Panc1 (cell line): ENCODE data around the gene COL4A2. TPM values are rescaled to one million over a fixed set of nuclear protein-coding genes. Genes with fewer than 3 reads are reported as not detected.

Experiments
- ATAC-seq: fragments of 200-7000 bp; cut with Tn5 transposase; 2 replicates; pipeline ENCODE4 v1.9.1; 2020; ENCODE audit warnings: mild to moderate bottlenecking, moderate library complexity
- BruUV-seq: library from RNA; stranded (reverse); fragments of 400-500 nt; replicated peaks from 2 replicates; lab custom pipeline; 2021; lab: Mats Ljungman, UMichigan
- CTCF ChIA-PET: fragments of 300-600 bp; sonication (Branson Sonifier 250); formaldehyde crosslinking; loops from one replicate; lab custom pipeline; 2022; ENCODE audit warnings: antibody characterized with exemption; lab: Charles Lee
- POLR2A ChIA-PET: fragments of 300-600 bp; sonication (Branson Sonifier 250); formaldehyde crosslinking; loops from one replicate; lab custom pipeline; 2022; ENCODE audit warnings: antibody characterized with exemption; lab: Charles Lee
- DNase-seq: peaks from one replicate; pipeline ENCODE4 v3.0.0-alpha.2; 2010; ENCODE audit warnings: low read depth, low spot score
- H3K27ac ChIP-seq: 2 replicates; pipeline ENCODE4 v1.5.1; 2011; ENCODE audit warnings: mild to moderate bottlenecking, low read length, inconsistent platforms
- H3K27me3 ChIP-seq: fragments of 200-500 bp; sonication (Bioruptor generic); 2 replicates; pipeline ENCODE4 v1.6.0; 2014; ENCODE audit warnings: low read length, inconsistent platforms; ENCODE audit not compliant: control insufficient read depth, insufficient read depth
- H3K36me3 ChIP-seq: fragments of 200-500 bp; sonication (Bioruptor generic); 2 replicates; pipeline ENCODE4 v1.5.1; 2014; ENCODE audit warnings: inconsistent platforms, mild to moderate bottlenecking, low read length, moderate library complexity; ENCODE audit not compliant: control insufficient read depth, insufficient read depth
- H3K4me1 ChIP-seq: 2 replicates; pipeline ENCODE4 v1.5.1; 2011; ENCODE audit warnings: inconsistent platforms, mild to moderate bottlenecking, low read length, moderate library complexity; ENCODE audit not compliant: control insufficient read depth, insufficient read depth
- H3K4me3 ChIP-seq, 2 experiments: 2 replicates each; pipeline ENCODE4 v1.5.1; 2011 to 2012; ENCODE audit warnings: low read depth in 2 of 2, low read length in 2 of 2, mild to moderate bottlenecking in 2 of 2, inconsistent platforms in 1 of 2, moderate library complexity in 1 of 2
- H3K9me3 ChIP-seq: fragments of 200-500 bp; sonication (Bioruptor generic); 2 replicates; pipeline ENCODE4 v1.5.1; 2014; ENCODE audit warnings: low read depth, mild to moderate bottlenecking, inconsistent platforms, low read length, moderate library complexity; ENCODE audit not compliant: control insufficient read depth, insufficient read depth
- POLR2AphosphoS5 ChIP-seq: IDR thresholded peaks from 2 replicates; pipeline ENCODE4 v1.6.1; 2012; ENCODE audit warnings: mild to moderate bottlenecking, low read depth, low read length, moderate library complexity
- REST ChIP-seq, 2 experiments: IDR thresholded peaks; 2 replicates each; pipeline ENCODE4 v1.6.1; 2011 to 2012; ENCODE audit warnings: low read depth in 2 of 2, control low read depth in 1 of 2, low read length in 1 of 2, mild to moderate bottlenecking in 1 of 2, moderate library complexity in 1 of 2; ENCODE audit not compliant: insufficient read depth in 1 of 2
- SIN3A ChIP-seq: IDR thresholded peaks from 2 replicates; pipeline ENCODE4 v1.6.1; 2012; ENCODE audit warnings: low read depth, mild to moderate bottlenecking, low read length, moderate library complexity, borderline replicate concordance; ENCODE audit not compliant: insufficient read depth
- TCF7L2 ChIP-seq: IDR thresholded peaks from 2 replicates; pipeline ENCODE4 v1.6.1; 2011; ENCODE audit warnings: mild to moderate bottlenecking, low read depth, low read length, inconsistent platforms
- in situ Hi-C: cut with HindIII; loops from 2 replicates; pipeline ENCODE4 v1.10.0; 2016; ENCODE audit warnings: low sequenced_read_pairs, low pct_unique_long_range_greater_than_20kb
- intact Hi-C: fragments of 100-400 bp; cut with micrococcal nuclease; formaldehyde crosslinking; loops from one replicate; pipeline ENCODE4 v1.10.0; 2022; ENCODE audit not compliant: unreplicated experiment
- total RNA-seq: library from RNA; stranded (reverse); gene quantifications from one replicate; pipeline ENCODE4 v1.2.1, GENCODE V29; 2021; ENCODE audit not compliant: unreplicated experiment
- TF ChIP-seq, protein P1 (sequence below): fragments of 450-650 bp; IDR thresholded peaks from 2 replicates; pipeline ENCODE4 v1.5.1; 2017; ENCODE audit warnings: mild to moderate bottlenecking

The COL4A2 gene
- total RNA-seq, 1 experiment from 2014 or later: 3.0 TPM

DNA sequence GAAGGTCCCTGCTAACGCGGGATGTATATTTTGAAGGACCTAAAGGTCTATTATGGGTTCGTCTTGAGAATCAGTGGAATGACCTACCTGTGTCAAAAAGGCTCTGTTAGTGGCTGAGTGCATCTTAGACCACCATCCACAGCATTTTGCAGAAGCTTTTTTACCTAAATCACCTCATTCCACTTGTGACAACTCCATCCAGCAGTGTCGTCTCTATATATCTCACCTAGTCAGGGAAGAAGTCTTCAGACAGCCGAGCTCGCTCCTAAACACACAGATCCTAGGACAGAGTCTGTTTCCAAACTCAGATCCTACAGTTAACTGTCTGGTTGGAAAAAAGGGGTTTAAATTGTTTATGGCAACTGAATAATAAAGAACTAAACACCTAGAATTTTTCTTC lies 33.8 kb upstream of the COL4A2 start:
- no peak for TF ChIP-seq REST (IDR thresholded peaks at IDR 0.05; ENCODE audit: insufficient read depth in 1 of 2, low read depth in 2 of 2, low read length in 1 of 2)
- TF ChIP-seq, protein P1, sequence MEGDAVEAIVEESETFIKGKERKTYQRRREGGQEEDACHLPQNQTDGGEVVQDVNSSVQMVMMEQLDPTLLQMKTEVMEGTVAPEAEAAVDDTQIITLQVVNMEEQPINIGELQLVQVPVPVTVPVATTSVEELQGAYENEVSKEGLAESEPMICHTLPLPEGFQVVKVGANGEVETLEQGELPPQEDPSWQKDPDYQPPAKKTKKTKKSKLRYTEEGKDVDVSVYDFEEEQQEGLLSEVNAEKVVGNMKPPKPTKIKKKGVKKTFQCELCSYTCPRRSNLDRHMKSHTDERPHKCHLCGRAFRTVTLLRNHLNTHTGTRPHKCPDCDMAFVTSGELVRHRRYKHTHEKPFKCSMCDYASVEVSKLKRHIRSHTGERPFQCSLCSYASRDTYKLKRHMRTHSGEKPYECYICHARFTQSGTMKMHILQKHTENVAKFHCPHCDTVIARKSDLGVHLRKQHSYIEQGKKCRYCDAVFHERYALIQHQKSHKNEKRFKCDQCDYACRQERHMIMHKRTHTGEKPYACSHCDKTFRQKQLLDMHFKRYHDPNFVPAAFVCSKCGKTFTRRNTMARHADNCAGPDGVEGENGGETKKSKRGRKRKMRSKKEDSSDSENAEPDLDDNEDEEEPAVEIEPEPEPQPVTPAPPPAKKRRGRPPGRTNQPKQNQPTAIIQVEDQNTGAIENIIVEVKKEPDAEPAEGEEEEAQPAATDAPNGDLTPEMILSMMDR: no peak
- TF ChIP-seq TCF7L2: no peak
- no peak for TF ChIP-seq POLR2AphosphoS5
- TF ChIP-seq SIN3A: no peak
- no peaks in the 10 kb centered on the region for H3K4me1 ChIP-seq
- ChIA-PET CTCF (no interaction called here), POLR2A (no interaction called here)
- ATAC-seq (no peak), DNase-seq (no peak)
- intact Hi-C loops (no loop called here), in situ Hi-C loops (no loop called here)
- BruUV-seq: no TSS peak
- H3K9me3 ChIP-seq: no peaks in the 10 kb centered on the region
- no peaks in the 10 kb centered on the region for H3K27me3 ChIP-seq
- H3K36me3 ChIP-seq: no peaks in the 10 kb centered on the region
- no peak overlapping the region for H3K27ac ChIP-seq
- no peak overlapping the region for H3K4me3 ChIP-seq

DNA sequence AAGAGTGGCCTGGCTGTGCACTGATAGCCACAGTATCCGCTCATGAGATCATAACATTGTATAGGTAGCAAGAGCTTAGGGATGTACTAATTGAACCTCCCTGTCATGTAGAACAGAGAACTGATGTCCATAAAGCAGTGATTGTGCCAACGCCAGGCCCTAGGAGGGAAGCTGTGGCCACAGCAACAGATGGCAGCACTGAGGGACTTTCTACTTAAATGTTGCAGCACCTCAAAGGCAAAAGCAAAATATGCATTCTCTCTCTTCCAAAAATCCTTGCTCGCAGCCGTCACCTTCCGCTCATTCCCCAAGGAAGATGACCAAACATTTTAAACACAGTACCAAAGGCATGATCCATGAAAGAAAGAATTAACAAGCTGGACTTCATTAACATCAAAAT lies 32.4 kb upstream of the COL4A2 start:
- ChIA-PET POLR2A (no interaction called here), CTCF (no interaction called here)
- H3K36me3 ChIP-seq: no peaks in the 10 kb centered on the region
- no peaks in the 10 kb centered on the region for H3K4me1 ChIP-seq
- TF ChIP-seq REST (IDR thresholded peaks at IDR 0.05; ENCODE audit: insufficient read depth in 1 of 2, low read depth in 2 of 2, low read length in 1 of 2): no peak
- TF ChIP-seq, protein P1: no peak
- no peak for TF ChIP-seq POLR2AphosphoS5
- no peak for TF ChIP-seq SIN3A
- TF ChIP-seq TCF7L2: no peak
- no peak for DNase-seq
- intact Hi-C loops (no loop called here), in situ Hi-C loops (no loop called here)
- H3K4me3 ChIP-seq: no peak overlapping the region
- no TSS peak for BruUV-seq
- no peak overlapping the region for H3K27ac ChIP-seq
- H3K27me3 ChIP-seq: no peaks in the 10 kb centered on the region
- no peak for ATAC-seq
- H3K9me3 ChIP-seq: no peaks in the 10 kb centered on the region
